HepG2 (cell line): Measurements from ENCODE around the gene RAPGEF2. TPM values are rescaled to one million over a fixed set of nuclear protein-coding genes. Genes with fewer than 3 reads are reported as not detected.

ENCODE experiments used
- ATAC-seq: fragments of 200-7000 bp; cut with Tn5 transposase; 3 replicates; pipeline ENCODE4 v1.9.1; 2020; ENCODE audit warnings: mild to moderate bottlenecking, moderate library complexity
- BruUV-seq: library from RNA; stranded (reverse); fragments of 400-500 nt; replicated peaks from 2 replicates; lab custom pipeline; 2021; lab: Mats Ljungman, UMichigan
- CTCF ChIA-PET: fragments of 300-600 bp; formaldehyde crosslinking; extraction: SDS; loops from one replicate; lab custom pipeline; 2021; ENCODE audit warnings: low total read pairs, inconsistent platforms, low intra/inter-chr PET ratio; lab: Yijun Ruan, JAX
- POLR2A ChIA-PET: fragments of 350-600 bp; sonication (Branson Sonifier 250); formaldehyde crosslinking; loops from one replicate; lab custom pipeline; 2020; ENCODE audit warnings: antibody characterized with exemption, inconsistent platforms; lab: Yijun Ruan, JAX
- DNase-seq: peaks from one replicate; pipeline ENCODE4 v3.0.0-alpha.2; 2015; ENCODE audit warnings: low spot score
- FAIRE-seq: peaks from 3 replicates; lab custom pipeline; 2011; peaks lifted over from hg19 to GRCh38; lab: Jason Lieb, UNC
- H2AFZ ChIP-seq: one replicate; pipeline ENCODE4 v1.6.1; 2011; ENCODE audit warnings: low read length, inconsistent platforms
- H3K27ac ChIP-seq: fragments of 300-600 bp; 3 replicates; pipeline ENCODE4 v1.8.0; 2011; ENCODE audit warnings: mixed run types, mild to moderate bottlenecking, mixed read lengths, low read length, inconsistent platforms; ENCODE audit not compliant: insufficient read depth; ENCODE audit errors: extremely low read length
- H3K27me3 ChIP-seq, 2 experiments: fragments of 200-600 bp in 1 of 2; 2 replicates in 1 of 2; 3 replicates in 1 of 2; pipeline versions ENCODE4 v1.6.0 to v1.8.0; 2011; ENCODE audit warnings: low read length in 2 of 2, mild to moderate bottlenecking in 2 of 2, moderate library complexity in 2 of 2, inconsistent platforms in 1 of 2; ENCODE audit not compliant: insufficient read depth in 2 of 2, control insufficient read depth in 1 of 2
- H3K36me3 ChIP-seq, 2 experiments: fragments of 200-600 bp in 1 of 2; replicated peaks in 1 of 2; 2 replicates in 1 of 2; 3 replicates in 1 of 2; pipeline versions ENCODE4 v1.5.1 to v1.8.0; 2011; ENCODE audit warnings: low read length in 2 of 2, inconsistent platforms in 1 of 2; ENCODE audit not compliant: insufficient read depth in 2 of 2, control insufficient read depth in 1 of 2
- H3K4me1 ChIP-seq: 2 replicates; pipeline ENCODE4 v1.5.1; 2012; ENCODE audit warnings: low read length, inconsistent platforms; ENCODE audit not compliant: insufficient read depth
- H3K4me2 ChIP-seq: 2 replicates; pipeline ENCODE4 v1.6.0; 2011; ENCODE audit warnings: low read depth, low read length, inconsistent platforms
- H3K4me3 ChIP-seq, 3 experiments: fragments of 200-600 bp in 1 of 3; sonication (generic), shearing (Covaris generic) in 1 of 3; replicated peaks in 1 of 3; 2 replicates each; pipeline ENCODE4 v1.5.1; 2011 to 2016; ENCODE audit warnings: low read length in 3 of 3, inconsistent platforms in 2 of 3, low read depth in 2 of 3, mild to moderate bottlenecking in 2 of 3, control low read depth in 1 of 3, mixed read lengths in 1 of 3; ENCODE audit not compliant: insufficient read depth in 1 of 3
- H3K79me2 ChIP-seq: one replicate; pipeline ENCODE4 v1.6.1; 2011; ENCODE audit warnings: low read length, inconsistent platforms; ENCODE audit not compliant: insufficient read depth
- H3K9ac ChIP-seq: 2 replicates; pipeline ENCODE4 v1.6.0; 2011; ENCODE audit warnings: mild to moderate bottlenecking, low read depth, low read length, inconsistent platforms; ENCODE audit not compliant: insufficient read depth
- H3K9me3 ChIP-seq: 2 replicates; pipeline ENCODE4 v1.5.1; 2012; ENCODE audit warnings: mild to moderate bottlenecking, low read length
- H4K20me1 ChIP-seq: 2 replicates; pipeline ENCODE4 v1.6.0; 2011; ENCODE audit warnings: inconsistent platforms, mild to moderate bottlenecking, low read length, moderate library complexity; ENCODE audit not compliant: insufficient read depth
- ASH2L ChIP-seq: fragments of 300-600, 200-600 bp; sonication (generic); IDR thresholded peaks from 2 replicates; pipeline ENCODE4 v1.7.0; 2017; ENCODE audit warnings: low read depth, mild to moderate bottlenecking, moderate library complexity, mixed read lengths, low read length; ENCODE audit not compliant: insufficient read length
- ATF3 ChIP-seq: sonication (generic); formaldehyde crosslinking; IDR thresholded peaks from 2 replicates; pipeline ENCODE4 v1.4.0; 2020; ENCODE audit warnings: missing genetic modification reagents
- ELF3 ChIP-seq: IDR thresholded peaks from 2 replicates; pipeline ENCODE4 v1.6.1; 2016; ENCODE audit warnings: missing genetic modification reagents, missing compliant biosample characterization
- FOSL2 ChIP-seq: sonication (generic); formaldehyde crosslinking; IDR thresholded peaks from 2 replicates; pipeline ENCODE4 v1.4.0; 2020; ENCODE audit warnings: missing genetic modification reagents
- FOXC1 ChIP-seq: sonication (generic); formaldehyde crosslinking; IDR thresholded peaks from 2 replicates; pipeline ENCODE4 v1.8.0; 2022; ENCODE audit warnings: mild to moderate bottlenecking, missing genetic modification reagents, borderline replicate concordance
- GATAD2A ChIP-seq: IDR thresholded peaks from 2 replicates; pipeline ENCODE4 v1.6.1; 2016
- KLF16 ChIP-seq, 2 experiments: sonication (generic) in 1 of 2; formaldehyde crosslinking in 1 of 2; IDR thresholded peaks; 2 replicates each; pipeline versions ENCODE4 v1.6.1 to v1.8.0; 2016 to 2023; ENCODE audit warnings: missing genetic modification reagents in 2 of 2, missing compliant biosample characterization in 1 of 2
- POGZ ChIP-seq: sonication (generic); formaldehyde crosslinking; IDR thresholded peaks from 2 replicates; pipeline ENCODE4 v1.4.0; 2020; ENCODE audit warnings: mild to moderate bottlenecking, missing genetic modification reagents
- REXO4 ChIP-seq: sonication (generic); formaldehyde crosslinking; IDR thresholded peaks from 2 replicates; pipeline ENCODE4 v1.8.0; 2022; ENCODE audit warnings: missing genetic modification reagents, mild to moderate bottlenecking, borderline replicate concordance
- SMAD3 ChIP-seq: sonication (generic); formaldehyde crosslinking; IDR thresholded peaks from 2 replicates; pipeline ENCODE4 v1.4.0; 2020; ENCODE audit warnings: missing genetic modification reagents
- SOX6 ChIP-seq, 2 experiments: fragments of 450-650 bp in 1 of 2; sonication (generic) in 1 of 2; formaldehyde crosslinking in 1 of 2; IDR thresholded peaks; 2 replicates each; pipeline versions ENCODE4 v1.4.0 to v1.6.1; 2017 to 2020; ENCODE audit warnings: antibody characterized with exemption in 1 of 2, mild to moderate bottlenecking in 1 of 2, missing genetic modification reagents in 1 of 2
- TARDBP ChIP-seq: sonication (generic); formaldehyde crosslinking; IDR thresholded peaks from 2 replicates; pipeline ENCODE4 v1.8.0; 2022; ENCODE audit warnings: mild to moderate bottlenecking, missing genetic modification reagents
- ZNF205 ChIP-seq: IDR thresholded peaks from 2 replicates; pipeline ENCODE4 v1.6.1; 2018; ENCODE audit warnings: missing biosample characterization, missing genetic modification reagents
- ZNF335 ChIP-seq: sonication (generic); formaldehyde crosslinking; IDR thresholded peaks from 2 replicates; pipeline ENCODE4 v1.4.0; 2020; ENCODE audit warnings: missing genetic modification reagents
- ZSCAN21 ChIP-seq: sonication (generic); formaldehyde crosslinking; IDR thresholded peaks from 2 replicates; pipeline ENCODE4 v1.8.0; 2022; ENCODE audit warnings: mild to moderate bottlenecking, missing genetic modification reagents, moderate library complexity, borderline replicate concordance
- WGBS: methylation state at CpG from one replicate; pipeline ENCODE4 v1.1.6; 2017; ENCODE audit warnings: low lambda C conversion rate; 5-methylcytosine and 5-hydroxymethylcytosine counted together
- in situ Hi-C: cut with HindIII; loops from 2 replicates; pipeline ENCODE4 v1.10.0; 2017; ENCODE audit warnings: low pct_unique_long_range_greater_than_20kb; ENCODE audit not compliant: extremely low pct_ligation_motif_present
- intact Hi-C: fragments of 100-400 bp; cut with micrococcal nuclease; formaldehyde crosslinking; loops from one replicate; pipeline ENCODE4 v1.10.0; 2022; ENCODE audit not compliant: unreplicated experiment
- polyA plus RNA-seq, 8 experiments: library from polyadenylated mRNA; depleted of rRNA in 3 of 8; stranded (reverse) in 7 of 8; unstranded in 1 of 8; fragments of >200 nt; fragmentation: Illumina TruSeq in 4 of 8; extraction: Trizol in 4 of 8; gene quantifications; 2 replicates each; pipeline versions ENCODE4 v1.2.1 to v1.2.3, GENCODE V29; 2011 to 2016; ENCODE audit warnings: low read depth in 4 of 8, missing spikeins in 1 of 8, mixed read lengths in 1 of 8; ENCODE audit not compliant: insufficient read depth in 1 of 8
- total RNA-seq, 5 experiments: library from RNA; depleted of rRNA; stranded (reverse); fragments of >200 nt; fragmentation: Illumina TruSeq; extraction: Trizol; gene quantifications; 2 replicates each; pipeline ENCODE4 v1.2.3, GENCODE V29; 2016; ENCODE audit warnings: low read depth in 1 of 5

RAPGEF2 gene
- total and polyA plus RNA-seq, 2 of the 13 experiments (the other 11 are each of a cell fraction or from before 2014, with no cell fraction given) = 19.2 to 23.0 TPM

- POLR2A ChIA-PET = no interaction called here
- BruUV-seq = no TSS peak
- in situ Hi-C loops = loop anchor here (5.0 to 10.0 kb wide), 3 partner anchors 70 to 312 kb away; partner anchors contain the start of gene RAPGEF2
- H3K27ac ChIP-seq = no peak overlapping the region
- intact Hi-C loops = loop anchor here (1.0 to 10.0 kb wide), 6 partner anchors 29 to 444 kb away; no protein-coding TSS in a partner anchor
- no peak overlapping the region for H3K4me2 ChIP-seq
- H3K4me3 ChIP-seq = no peak overlapping the region
- TF ChIP-seq TARDBP (CRISPR knock-in tag) (0 out of 2 replicates have a peak, but pooled peaks have one; percentile 3), ZSCAN21 (no peak)
- CTCF ChIA-PET = interaction anchor here (0.6 to 2.7 kb wide), 2 partner anchors 266 to 318 kb away, joined by 3 to 26 read pairs; no protein-coding TSS in a partner anchor
- WGBS = 89% methylated on average over 2 of the region's 2 CpGs
- no peak overlapping the region for H3K9ac ChIP-seq
- no peaks in the 10 kb centered on the region; a peak in 1 of 5 replicates for H3K36me3 ChIP-seq
- no peak overlapping the region for H2AFZ ChIP-seq
- H3K27me3 ChIP-seq = no peaks in the 10 kb centered on the region
- ATAC-seq (no peak), FAIRE-seq (no peak), DNase-seq (no peak)
- no peaks in the 10 kb centered on the region for H3K9me3 ChIP-seq
- H3K4me1 ChIP-seq = peaks cover 41% of the 10 kb centered on the region
- H3K79me2 ChIP-seq = peaks cover 22% of the 10 kb centered on the region
- peaks cover 4% of the 10 kb centered on the region; the same call in 1 of the 2 replicates for H4K20me1 ChIP-seq
Observed at GRCh38 chr4:159174645-159175084, 71.8 kb downstream of the RAPGEF2 start.

GRCh38 chr4:159175085-159175988, 72.5 kb downstream of the RAPGEF2 start:
- BruUV-seq = no TSS peak
- Histone ChIP-seq H3K36me3 (no peaks in the 10 kb centered on the region; a peak in 1 of 5 replicates), H3K79me2 (peaks cover 29% of the 10 kb centered on the region), H3K4me2 (peak overlapping the region; percentile 68), H2AFZ (no peak overlapping the region), H4K20me1 (peaks cover 4% of the 10 kb centered on the region; the same call in 1 of the 2 replicates), H3K9ac (no peak overlapping the region; the same call in 1 of the 2 replicates), H3K27ac (no peak overlapping the region), H3K27me3 (no peaks in the 10 kb centered on the region), H3K4me1 (peaks cover 41% of the 10 kb centered on the region), H3K9me3 (no peaks in the 10 kb centered on the region), H3K4me3 (peak overlapping the region in 1 of 3 experiments; percentile 20; a peak in 1 of 6 replicates)
- ChIA-PET CTCF (interaction anchor here (0.6 to 2.7 kb wide), 4 partner anchors 71 to 445 kb away, joined by 3 to 26 read pairs (median 4); no protein-coding TSS in a partner anchor), POLR2A (no interaction called here)
- DNase-seq (peak; percentile 77), ATAC-seq (peak; percentile 93), FAIRE-seq (peak; percentile 62)
- intact Hi-C loops = loop anchor here (1.0 to 10.0 kb wide), 6 partner anchors 28 to 445 kb away; no protein-coding TSS in a partner anchor
- 24% methylated on average over 14 of the region's 14 CpGs for WGBS
- in situ Hi-C loops = loop anchor here (5.0 to 10.0 kb wide), 3 partner anchors 71 to 313 kb away; partner anchors contain the start of gene RAPGEF2
- no peak for TF ChIP-seq ZNF205 (CRISPR knock-in tag)
- peak; percentile 47 for TF ChIP-seq ASH2L
- peak; percentile 51 for TF ChIP-seq GATAD2A (CRISPR knock-in tag)
- TF ChIP-seq POGZ = 0 out of 2 replicates have a peak, but pooled peaks have one; percentile 21
- TF ChIP-seq REXO4 (CRISPR knock-in tag) = no peak
- 0 out of 2 replicates have a peak, but pooled peaks have one; percentile 49 for TF ChIP-seq SMAD3 (CRISPR knock-in tag)
- TF ChIP-seq SOX6 (IDR thresholded peaks at IDR 0.05) = no peak
- TF ChIP-seq SOX6 (CRISPR knock-in tag; IDR thresholded peaks at IDR 0.05) = peak; percentile 71
- 0 out of 2 replicates have a peak, but pooled peaks have one; percentile 36 for TF ChIP-seq ATF3
- peak; percentile 90 for TF ChIP-seq FOSL2 (CRISPR knock-in tag)
- TF ChIP-seq ZNF335 (CRISPR knock-in tag) = 0 out of 2 replicates have a peak, but pooled peaks have one; percentile 24
- no peak for TF ChIP-seq FOXC1 (CRISPR knock-in tag)
- TF ChIP-seq KLF16 (CRISPR knock-in tag; IDR thresholded peaks at IDR 0.05) = peak in 1 of 2 experiments; percentile 26; a peak in 1 of 4 replicates
- TF ChIP-seq ELF3 (CRISPR knock-in tag) = peak; percentile 44; the same call in 1 of the 2 replicates
